ENCODE data around the gene UBA7.
"Not testable (repeated sequence)": the region's sequence is repeated elsewhere in the genome, so short reads cannot be mapped to it uniquely, and the experiment has no call there.

The UBA7 gene

DNA sequence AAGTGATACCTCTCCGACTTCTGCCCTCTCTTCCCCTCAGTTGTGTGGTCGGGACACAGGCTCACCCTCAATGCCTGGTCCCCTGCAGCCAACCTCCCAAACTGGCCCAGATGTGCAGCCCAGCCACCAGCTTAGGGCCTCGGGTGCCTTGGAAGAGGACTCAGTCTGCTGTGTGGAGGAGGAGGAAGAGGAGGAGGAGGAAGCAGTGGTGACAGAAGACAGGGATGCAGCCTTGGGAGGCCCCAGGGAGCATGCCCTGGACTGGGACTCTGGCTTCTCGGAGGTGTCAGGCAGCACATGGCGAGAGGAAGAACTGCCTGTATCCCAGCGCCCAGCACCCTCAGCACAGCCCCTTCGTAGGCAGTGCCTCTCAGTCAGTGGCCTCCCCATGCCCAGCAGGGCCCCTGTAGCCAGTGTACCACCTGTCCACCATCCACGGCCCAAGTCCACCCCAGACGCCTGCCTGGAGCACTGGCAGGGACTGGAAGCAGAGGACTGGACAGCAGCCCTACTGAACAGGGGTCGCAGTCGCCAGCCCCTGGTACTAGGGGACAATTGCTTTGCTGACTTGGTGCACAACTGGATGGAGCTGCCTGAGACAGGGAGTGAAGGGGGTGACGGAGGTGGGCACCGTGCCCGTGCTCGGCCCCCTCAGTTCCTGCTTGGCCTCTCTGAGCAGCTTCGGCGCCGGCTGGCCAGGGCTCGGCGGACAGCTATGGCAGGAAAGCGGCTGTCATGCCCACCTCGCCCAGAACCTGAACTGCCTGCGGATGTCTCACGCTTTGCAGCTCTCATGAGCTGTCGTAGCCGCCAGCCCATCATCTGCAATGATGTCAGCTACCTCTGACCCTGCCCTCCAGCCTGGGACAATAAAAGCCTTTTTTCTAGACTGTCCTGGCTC lies 9.4 kb downstream of the UBA7 start:
- DNase-seq = no peak

DNA sequence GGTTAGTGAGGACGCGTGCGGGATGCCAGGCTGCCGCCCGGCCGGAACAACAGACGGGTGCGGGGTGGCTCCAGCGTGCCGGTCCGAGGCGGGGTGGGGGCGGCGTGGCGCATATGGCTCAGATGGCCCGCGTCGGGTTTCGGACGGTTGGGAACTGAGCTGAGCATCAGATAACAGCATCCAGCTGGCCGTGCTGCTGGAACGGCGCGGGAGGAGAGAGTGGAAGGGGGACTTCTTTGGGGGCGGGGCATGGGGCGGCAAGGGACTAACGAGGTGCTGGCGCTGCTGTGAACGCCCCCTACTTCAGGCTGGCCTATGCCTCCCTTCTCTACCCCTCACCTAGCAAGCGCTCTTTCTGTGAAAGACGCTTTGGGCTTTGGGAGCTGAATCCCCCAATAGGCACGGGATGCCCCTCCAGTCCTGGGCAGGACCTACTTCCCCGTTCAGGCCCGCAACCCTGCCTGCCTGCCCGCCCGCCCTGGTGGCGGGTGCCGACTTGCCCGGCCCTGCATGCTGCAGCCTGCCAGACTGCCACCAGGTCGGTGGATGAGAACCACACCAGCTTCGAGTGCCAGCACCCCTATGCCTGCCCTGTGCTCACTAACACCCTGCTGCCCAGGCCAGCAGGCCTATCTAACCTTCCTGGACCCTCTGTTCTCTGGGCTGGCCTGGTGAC lies 10.2 kb downstream of the UBA7 start:
- peak; percentile 60 for DNase-seq

DNA sequence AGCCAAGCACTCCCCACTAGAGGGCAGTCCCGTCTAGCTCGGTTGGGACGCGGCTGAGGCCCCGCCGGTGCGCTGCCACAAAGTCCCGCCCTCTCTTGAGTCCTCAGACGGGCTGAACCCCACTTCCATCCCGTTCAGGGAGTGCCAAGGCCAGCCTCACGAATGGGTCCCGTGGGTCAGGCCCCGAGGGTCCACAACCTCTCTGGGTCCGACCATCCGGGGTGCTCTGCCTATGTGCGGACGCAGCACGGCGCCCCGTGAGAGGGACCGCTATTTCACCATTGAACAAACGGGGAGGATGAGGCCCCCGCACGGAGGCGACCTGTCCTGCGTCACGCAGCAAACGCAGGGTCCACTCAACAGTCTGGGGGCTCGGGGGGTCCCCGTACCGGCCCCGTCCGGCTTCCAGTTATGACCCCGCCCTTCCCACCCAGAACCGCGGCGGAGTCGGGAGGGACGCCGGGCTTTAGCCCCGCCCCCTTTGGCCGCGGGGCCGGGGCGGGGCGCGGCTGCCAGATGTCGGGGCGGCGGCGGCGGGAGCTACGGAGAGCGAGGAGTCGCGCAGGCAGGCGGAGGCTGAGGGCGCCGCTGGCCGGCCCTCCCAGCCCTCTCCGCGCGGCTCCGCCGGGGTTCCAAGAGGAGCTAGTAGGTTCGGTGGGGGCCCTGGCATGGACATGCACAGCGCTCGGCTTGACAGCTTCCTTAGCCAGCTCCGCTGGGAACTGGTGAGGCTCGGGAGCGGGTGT lies 10.9 kb downstream of the UBA7 start, which contains the start of gene INKA1:
INKA1 (plus strand) TSS at position 543 of the 746 bp plus-strand sequence; CDS start at position 675, 132 bp downstream.
- peak; percentile 79 for DNase-seq

DNA sequence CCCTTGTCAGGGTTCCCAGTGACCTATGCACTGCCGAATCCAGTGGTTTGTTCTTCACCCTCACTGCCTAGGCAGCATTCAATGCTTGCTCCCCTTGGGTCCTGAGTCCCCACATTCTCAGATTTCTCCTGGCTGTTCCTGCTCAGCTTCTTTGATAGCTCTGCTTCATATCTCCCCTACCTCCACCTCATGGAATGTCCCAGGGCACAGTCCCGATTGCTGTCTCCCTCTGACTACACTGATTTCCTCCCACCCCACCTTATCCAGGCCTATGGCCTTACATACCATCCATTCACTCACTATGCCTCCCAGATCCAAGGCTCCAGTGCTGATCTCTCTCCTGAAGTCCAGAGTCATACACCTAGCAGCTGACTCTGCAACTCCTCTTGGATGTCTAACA lies 12.6 kb downstream of the UBA7 start:
- DNase-seq = no peak

DNA sequence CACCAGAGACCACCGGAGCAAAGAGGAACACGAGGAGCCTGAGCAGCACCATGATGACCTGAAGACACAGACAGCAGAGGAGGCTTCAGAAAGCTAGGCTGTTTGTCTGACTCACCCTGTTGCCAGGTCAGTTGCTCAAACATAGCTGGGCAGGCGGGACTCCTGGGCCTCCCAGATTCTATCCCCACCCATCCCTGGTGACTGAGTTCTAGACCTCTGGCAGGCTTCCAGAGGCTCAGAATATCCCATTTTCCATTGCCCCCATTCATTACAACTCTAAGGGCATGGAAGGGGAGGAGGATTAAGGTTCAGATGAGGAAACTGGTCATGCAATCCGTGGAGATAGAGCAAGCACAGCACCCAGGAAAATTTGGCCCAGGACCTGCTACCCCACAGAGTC lies 14.0 kb downstream of the UBA7 start, which contains the start of gene CDHR4:
CDHR4 (minus strand) TSS at position 113 of the 400 bp plus-strand sequence; CDS start at position 52, 61 bp downstream.
- DNase-seq = peak; percentile 44

DNA sequence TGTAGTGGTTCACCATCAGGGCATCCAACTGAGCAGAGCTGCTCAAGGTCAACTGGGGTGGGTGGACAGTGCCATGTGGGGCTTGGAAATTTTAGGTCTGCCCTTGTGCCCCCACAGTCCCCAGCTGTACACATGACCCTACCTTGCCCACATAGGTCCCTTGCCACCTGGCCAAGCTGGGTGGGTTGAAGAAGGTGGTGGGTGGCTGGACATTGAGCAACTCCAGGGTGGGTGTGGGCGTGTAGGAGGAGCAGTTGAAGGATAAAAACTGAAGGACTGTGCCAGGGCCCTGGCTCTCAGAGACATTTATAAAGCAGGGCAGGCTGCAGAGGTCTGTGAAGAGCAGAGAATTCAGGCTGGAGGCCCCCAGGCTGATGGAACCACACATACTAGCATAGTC lies 14.6 kb downstream of the UBA7 start:
- no peak for DNase-seq

DNA sequence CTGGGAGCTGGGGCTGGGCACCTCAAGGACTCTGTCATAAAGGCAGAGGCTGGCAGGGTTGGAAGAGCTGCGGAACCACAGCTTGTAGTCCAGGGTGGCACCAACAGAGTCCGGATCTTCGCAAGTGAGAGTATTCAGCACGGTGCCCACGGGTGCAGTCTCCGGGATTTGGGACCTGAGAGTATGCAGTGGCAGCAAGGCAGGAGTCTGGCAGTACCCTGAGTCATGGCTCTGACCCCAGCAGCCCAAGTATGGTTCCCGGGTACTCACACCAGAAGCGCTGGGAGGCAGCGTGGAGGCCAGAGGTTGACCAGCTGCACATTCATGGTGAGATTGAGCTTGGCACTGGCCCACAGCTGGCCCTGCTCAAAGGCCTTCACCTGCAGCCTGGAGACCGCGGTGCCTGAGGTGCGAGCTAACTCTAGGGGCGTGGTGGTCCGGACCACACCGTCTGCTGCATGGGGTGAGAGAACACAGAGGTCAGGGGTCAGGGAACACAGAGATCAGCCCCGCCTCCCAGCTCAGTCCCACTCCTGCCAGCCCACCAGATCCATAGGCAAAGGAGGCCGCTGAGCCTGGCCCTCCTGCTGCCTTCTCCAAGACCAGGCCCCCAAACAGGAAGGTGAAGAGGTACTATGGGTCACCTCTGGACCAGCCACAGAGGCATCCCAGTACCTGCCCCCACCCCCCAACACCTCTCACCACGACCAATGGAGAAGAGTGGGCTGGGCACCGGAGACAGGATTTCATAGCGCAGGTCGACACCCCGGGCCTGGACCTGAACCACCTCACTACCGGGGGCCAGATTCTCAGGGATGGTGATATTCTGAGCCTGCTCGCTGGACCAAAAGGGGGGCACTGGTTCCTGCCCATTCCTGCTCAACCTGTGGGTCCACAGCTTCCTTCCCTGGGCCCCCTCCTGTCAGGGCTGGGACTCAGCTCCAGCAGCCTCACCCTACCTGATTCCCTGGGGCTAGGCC lies 18.5 kb downstream of the UBA7 start:
- DNase-seq = no peak

DNA sequence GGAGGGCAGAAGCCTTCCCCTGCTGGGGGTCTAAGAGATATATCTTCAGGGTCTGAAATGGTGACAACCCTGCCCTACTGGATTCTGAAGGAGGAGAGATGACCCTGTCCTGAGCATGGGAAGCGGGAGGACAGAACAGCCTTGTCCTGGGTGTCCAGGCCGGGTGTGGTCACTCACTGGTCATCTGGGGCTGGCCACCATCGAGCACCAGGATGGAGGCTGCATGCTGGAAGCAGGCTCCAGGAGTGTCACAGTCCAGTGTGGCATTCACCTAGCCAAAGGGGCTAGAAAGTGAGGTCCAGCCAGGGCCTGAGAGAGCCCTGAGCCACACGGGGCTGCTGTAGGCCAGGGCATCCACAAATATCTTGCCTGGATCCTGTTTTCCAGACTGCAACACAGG lies 19.3 kb downstream of the UBA7 start:
- no peak for DNase-seq

DNA sequence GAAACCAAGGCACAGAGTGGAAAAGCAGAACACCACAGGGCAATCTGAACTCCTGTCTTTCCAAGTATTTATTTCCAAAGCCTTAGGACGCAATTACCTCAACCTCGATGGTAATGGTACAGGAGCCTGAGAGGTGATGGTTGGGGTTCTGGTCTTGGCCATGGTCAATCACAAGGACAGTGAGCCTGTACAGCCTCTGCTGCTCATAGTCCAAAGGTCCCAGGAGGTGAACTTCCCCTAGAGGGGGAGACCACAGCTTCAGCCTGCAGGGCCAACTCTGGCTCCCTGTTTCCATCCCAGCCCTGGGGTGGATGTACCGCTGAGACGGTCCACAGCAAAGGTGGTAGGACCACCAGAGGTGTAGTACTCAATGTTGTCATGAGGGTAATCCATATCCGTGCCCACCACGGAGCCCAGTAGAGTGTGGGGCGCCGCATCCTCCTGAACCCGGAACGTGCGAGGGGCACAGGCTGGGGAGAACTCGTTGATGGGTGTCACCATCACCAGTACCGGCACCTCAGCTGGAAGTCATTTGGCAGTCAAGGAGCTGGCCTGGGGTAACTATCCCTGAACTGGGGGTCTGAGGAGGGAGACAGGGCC lies 20.2 kb downstream of the UBA7 start:
- no peak for DNase-seq

DNA sequence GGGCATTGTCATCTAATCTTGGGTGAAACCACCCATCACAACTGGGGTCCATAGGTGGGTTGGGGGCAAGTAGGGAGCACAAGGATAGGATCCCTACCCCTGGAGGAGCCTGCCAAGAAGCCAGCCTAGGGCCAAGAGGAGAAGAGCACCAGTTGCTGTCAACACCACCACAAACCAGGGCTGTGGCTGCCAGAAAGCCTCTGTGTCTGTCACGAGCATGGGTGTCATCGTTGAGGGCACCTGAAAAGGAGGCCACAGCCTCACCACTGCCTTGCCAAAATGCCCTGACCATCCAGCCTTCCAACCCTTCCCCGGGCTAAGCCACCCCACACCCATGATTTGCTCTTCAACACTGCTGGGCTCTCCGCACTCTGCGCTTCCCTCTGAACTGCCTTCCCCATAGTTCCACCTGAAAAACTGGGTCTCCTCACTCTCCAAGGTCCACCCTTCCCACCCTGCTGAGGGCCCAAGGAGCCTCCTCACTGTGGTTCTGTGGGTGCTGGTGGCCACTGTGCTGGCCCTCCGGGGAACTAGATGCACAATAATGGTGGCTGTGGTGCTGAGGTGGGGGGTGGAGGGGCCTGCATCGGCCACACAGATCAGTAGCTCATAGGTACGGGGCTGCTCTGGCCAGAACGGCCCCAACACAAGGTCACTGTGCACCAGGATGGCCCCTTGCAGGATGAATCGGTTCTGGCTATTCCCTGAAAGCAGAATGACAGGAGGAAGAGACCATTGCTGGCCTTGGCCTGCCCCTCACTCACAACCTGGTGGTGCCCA lies 21.2 kb downstream of the UBA7 start:
- DNase-seq = no peak

DNA sequence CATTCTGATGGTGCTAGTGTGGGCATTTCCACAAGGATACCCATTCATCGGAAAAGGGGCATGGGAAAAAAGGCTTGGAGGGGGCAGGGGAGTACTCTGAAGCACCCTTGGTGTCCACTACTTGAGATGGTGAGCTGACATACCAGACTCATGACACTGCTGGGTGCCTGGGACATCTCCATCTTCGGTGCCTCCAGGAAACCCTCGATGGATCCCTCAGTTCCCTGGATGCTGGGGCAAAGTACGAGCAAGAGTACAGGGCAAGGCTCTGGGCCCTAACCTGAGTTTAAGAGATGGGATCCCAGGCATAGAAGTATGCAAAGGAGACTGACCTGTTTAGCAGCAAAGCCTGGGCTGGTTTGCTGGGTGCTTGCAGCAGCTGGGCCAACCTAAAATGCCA lies 22.2 kb downstream of the UBA7 start:
- DNase-seq = no peak

DNA sequence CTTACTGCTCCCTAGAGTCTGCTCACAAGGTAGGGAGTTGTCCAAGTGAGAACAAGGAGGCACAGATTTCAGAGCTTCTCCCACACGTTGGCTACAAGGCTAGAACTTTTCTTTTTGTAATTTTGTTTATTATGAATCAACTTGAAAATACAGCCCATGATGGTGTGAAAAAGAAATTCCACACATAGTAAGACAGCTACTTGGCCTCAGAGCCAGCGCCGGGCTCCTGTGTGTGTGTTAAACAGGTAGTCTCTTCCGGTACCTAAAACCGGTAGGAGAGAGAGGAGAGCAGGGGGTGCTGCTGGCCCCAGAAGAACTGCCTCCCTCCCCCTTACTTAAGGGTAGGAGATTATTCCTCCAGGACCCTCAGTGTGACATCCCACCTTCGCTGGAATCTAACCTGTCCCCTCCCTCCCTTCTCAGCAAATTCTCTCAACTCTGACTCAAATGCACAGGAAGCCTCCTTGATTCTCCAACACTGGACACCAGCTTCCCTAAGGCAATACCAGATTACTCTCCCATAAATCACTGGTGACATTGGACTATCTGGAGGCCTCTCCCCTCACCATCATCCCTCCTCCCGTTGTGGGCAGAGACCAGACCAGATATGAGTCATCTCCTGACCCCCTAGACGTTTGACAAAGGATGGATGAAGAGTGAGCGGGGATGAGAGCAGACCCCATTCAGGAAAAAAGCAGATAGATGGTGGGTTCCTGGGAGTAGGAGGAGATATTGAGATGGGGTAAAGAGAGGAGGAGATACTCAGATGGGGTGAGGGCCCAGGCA lies 22.9 kb downstream of the UBA7 start:
- DNase-seq = no peak

DNA sequence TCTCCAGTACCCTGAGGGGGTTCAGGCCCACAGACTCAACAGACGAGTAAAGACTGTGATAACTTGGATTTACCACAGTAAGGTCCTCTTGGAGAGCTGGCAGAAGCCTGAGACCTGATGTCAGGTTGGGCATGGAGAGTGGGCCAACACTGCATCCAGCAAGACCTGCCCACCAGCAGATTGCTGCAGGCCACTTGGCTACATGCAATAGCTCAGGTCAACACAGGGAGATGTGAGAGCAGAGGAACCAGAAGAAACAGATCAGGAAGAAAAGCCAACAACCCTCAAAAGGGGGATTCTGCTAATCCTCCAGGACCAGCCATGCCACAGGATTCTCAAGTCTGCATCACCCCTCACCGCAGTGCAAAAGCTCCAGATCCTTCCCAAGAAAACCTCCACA lies 25.7 kb downstream of the UBA7 start:
- DNase-seq = no peak

DNA sequence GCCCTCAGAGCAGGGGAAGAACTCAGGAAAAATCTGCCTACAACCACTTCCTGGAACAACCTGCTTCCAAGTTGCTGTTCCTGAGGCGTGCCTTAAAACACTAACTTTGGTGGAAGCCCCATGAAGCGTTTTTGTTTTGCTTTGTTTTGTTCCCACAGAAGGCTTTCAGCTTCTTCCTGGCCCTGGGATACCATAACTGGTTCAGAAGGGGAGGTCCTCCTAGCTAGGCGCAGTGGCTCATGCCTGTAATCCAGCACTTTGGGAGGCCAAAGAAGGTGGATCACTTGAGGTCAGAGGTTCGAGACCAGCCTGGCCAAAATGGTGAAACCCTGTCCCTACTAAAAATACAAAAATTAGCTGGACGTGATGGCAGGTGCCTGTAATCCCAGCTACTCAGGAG lies 26.2 kb downstream of the UBA7 start:
- no peak for DNase-seq

DNA sequence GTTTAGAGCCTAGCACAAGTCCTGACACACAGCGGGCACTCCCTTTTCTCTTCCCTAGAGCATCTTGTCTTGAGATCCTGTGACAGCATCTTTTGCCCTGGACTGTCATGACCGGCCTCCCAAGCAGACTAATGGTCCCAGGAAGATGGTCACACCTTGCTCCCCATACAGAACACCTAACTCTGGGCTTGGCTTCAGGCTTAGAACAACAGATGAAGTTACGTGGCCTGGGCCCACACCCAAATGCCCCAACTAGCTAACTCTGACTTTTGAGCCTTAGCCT lies 26.6 kb downstream of the UBA7 start:
- no peak for DNase-seq

DNA sequence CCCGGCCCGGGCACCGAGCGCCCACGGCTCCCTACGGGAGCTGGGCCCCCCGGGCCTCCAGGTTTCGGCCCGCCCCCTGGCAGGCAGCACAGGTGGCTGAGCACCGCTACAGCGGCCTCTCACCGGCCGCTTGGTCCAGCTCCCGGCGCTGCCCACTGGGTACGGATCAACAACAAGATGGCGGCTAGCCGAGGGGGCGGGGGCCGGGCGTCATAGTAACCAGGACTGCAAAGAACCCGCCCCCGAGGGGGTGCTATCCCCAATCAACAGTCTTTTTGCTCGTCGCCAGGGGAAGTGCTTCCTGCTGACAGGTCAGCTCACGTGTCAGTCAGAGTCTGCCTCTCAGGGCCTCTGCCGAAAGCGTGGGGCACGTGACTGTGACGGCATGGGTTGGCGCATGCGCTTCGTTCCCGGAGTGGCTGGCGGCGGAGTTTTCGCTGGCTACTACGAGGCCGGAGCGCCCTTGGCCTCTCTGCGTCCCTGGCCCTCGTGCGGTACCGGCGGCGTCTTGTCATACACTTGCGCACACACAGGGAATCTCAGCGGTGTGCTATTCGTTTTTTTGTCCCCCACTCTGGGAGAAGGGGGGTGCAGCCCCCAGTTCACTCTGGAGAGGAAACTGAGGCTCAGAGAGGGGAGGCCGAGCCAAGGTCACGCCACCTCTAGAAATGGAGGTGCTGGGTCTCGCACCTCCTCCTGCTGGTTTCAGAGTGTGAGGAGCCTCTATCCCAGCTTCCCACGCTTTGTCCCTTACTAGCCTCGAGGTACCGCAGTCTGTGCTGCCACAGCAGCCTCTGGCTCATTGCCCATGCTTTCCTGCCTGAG lies 27.2 kb downstream of the UBA7 start, which contains the start of gene IP6K1:
IP6K1 (minus strand) TSS at position 186 of the 825 bp plus-strand sequence. CDS start 38,502 bp downstream, outside the sequence.
- DNase-seq = peak; percentile 100

DNA sequence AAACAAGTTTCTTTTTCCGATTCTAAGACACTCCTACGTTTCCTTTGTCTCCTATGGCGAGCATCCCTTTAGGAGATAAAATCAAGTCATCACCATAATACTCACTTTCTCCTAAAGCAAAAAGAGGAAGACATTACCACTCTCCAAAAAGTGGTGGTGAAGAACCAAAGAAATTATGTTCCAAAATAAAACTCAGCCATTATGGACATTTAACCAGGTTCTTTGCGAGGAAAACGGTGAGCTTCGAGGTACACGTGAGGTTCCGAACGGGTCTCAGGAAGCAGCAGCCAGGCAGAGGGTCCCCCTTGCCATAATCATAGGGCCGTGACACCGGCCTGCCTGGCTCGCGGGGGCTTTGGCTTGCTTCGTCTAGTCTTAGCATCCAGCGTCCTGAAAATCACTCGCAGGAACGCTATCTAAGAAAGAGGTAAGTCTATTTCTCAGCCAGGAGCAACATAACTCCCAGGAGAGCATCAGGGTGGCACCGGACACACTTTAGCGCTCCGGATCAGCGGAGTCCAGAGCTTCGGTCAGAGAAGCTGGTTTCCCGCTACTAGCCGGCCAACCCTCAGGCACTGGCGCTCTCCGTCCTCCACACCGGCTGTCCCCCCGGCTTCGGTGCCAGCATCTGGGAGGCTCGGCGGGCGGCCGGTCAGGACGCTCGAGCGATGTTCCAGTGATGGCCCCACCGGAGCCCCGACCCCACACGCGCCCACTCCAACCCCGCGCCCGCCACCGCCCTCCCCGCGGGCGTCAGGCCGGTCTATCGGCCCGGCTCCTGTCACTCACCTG lies 28.0 kb downstream of the UBA7 start:
- no peak for DNase-seq

DNA sequence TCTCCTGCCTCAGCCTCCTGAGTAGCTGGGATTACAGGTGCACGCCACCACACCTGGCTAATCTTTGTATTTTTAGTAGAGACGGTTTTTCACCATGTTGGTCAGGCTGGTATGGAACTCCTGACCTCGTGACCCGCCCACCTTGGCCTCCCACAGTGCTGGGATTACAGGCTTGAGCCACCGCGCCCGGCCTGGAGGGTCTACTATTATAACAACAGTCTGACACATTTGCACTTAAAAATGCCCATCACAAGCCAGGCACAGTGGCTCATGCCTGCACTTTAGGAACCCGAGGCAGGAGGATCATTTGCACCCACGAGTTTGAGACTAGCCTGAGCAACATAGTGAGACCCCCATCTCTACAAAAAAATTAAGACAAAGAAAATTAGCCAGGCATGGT lies 31.5 kb downstream of the UBA7 start:
- not testable (repeated sequence) for DNase-seq

Measured in fibroblast of skin of abdomen (primary cell).